ENCODE results near the gene OGFOD3. TPM values are rescaled to one million over a fixed set of nuclear protein-coding genes. Genes with fewer than 3 reads are reported as not detected.
A peak's percentile ranks its signal among the peaks of the same experiment; 100 is the strongest.

OGFOD3 gene, protein sequence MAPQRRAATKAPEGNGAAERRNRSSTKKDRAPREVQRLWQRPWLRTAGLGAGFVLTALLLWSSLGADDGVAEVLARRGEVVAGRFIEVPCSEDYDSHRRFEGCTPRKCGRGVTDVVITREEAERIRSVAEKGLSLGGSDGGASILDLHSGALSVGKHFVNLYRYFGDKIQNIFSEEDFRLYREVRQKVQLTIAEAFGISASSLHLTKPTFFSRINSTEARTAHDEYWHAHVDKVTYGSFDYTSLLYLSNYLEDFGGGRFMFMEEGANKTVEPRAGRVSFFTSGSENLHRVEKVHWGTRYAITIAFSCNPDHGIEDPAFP
- polyA plus RNA-seq (2013, experiment 1 of 2): 11.8 TPM
- polyA plus RNA-seq (2013, experiment 2 of 2): 11.8 TPM

GRCh38 chr17:82418001-82418986 lies at the start of gene OGFOD3, which contains the start of gene HEXD:
Gene OGFOD3 (minus strand): TSS chr17:82418586. CDS start chr17:82418485, 101 bp downstream.
Gene HEXD (plus strand): TSS chr17:82418347. CDS start chr17:82419800, 1,453 bp downstream.
- Histone ChIP-seq H3K56ac (ENCODE audit: low read length) (peak within 1 kb of the TSS; percentile 99), H3K27me3 (ENCODE audit: insufficient read depth, low read length, poor library complexity) (no peaks in the 10 kb centered on the region), H2BK15ac (replicated peaks; ENCODE audit: low read depth) (no peak within 1 kb of the TSS), H3K27ac (ENCODE audit: low read depth, low read length) (peak within 1 kb of the TSS; percentile 60), H3K79me2 (ENCODE audit: control insufficient read depth, insufficient read depth, low read length) (no peaks in the 10 kb centered on the region), H3K23ac (ENCODE audit: low read length) (no peak within 1 kb of the TSS), H2BK5ac (ENCODE audit: low read length) (peak within 1 kb of the TSS; percentile 95), H2BK120ac (ENCODE audit: low read depth, low read length) (no peak within 1 kb of the TSS), H3K36me3 (ENCODE audit: control insufficient read depth, insufficient read depth, low read length) (no peaks in the 10 kb centered on the region), H3K9ac (ENCODE audit: low read length) (peak within 1 kb of the TSS; percentile 98), H3K4me2 (ENCODE audit: low read length) (peak within 1 kb of the TSS; percentile 73), H3K4me3 (ENCODE audit: low read length) (peak within 1 kb of the TSS; percentile 91), H3K4me1 (ENCODE audit: control insufficient read depth, low read depth, low read length) (no peaks in the 10 kb centered on the region), H4K8ac (ENCODE audit: low read depth, low read length) (no peak within 1 kb of the TSS), H3K79me1 (ENCODE audit: low read length) (no peaks in the 10 kb centered on the region), H2AK5ac (ENCODE audit: low read length) (no peak within 1 kb of the TSS), H3K18ac (ENCODE audit: low read length) (peak within 1 kb of the TSS; percentile 91), H4K5ac (ENCODE audit: low read length) (no peak within 1 kb of the TSS), H3K4ac (ENCODE audit: low read depth, low read length) (no peak within 1 kb of the TSS)
- DNase-seq: peak; percentile 88
- WGBS (ENCODE audit: extremely low coverage, insufficient coverage, low lambda C conversion rate): no CpG with 5 or more reads among the region's 108 CpGs

DNA sequence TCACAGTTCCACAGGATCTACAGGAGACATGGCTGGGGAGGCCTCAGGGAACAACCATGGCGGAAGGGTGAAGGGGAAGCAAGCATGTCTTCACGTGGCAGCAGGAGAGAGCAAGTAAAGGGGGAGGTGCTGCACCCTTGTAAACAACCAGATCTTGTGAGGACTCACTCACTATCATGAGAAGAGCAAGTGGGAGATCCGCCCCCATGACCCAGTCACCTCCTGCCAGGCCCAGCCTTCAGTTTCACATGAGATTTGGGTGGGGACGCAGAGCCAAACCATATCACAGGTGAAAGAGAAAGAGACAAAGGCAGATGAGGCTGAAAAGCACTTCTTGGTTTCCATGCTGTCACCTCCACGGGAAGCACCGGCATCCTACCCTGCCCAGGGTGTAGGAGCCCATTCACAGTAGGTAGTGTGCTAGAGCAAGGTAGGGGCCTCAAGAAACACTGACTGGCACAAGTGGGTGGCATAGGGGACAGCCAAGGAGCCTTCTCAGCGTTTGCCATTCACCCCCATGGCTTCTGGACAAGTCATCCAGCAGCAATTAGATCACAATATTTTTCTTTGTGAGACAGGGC lies 46.7 kb upstream of the OGFOD3 start:
- no peak overlapping the region for H2BK120ac ChIP-seq (ENCODE audit: low read depth, low read length)
- no peak overlapping the region for H3K4me2 ChIP-seq (ENCODE audit: low read length)
- no peaks in the 10 kb centered on the region for H3K79me2 ChIP-seq (ENCODE audit: control insufficient read depth, insufficient read depth, low read length)
- no peak overlapping the region for H2AK5ac ChIP-seq (ENCODE audit: low read length)
- no peak overlapping the region for H3K56ac ChIP-seq (ENCODE audit: low read length)
- no peak overlapping the region for H3K23ac ChIP-seq (ENCODE audit: low read length)
- H3K4ac ChIP-seq (ENCODE audit: low read depth, low read length): no peak overlapping the region
- H4K8ac ChIP-seq (ENCODE audit: low read depth, low read length): no peak overlapping the region
- no peak overlapping the region for H3K27ac ChIP-seq (ENCODE audit: low read depth, low read length)
- no CpG with 5 or more reads among the region's 7 CpGs for WGBS (ENCODE audit: extremely low coverage, insufficient coverage, low lambda C conversion rate)
- H3K79me1 ChIP-seq (ENCODE audit: low read length): no peaks in the 10 kb centered on the region
- H4K5ac ChIP-seq (ENCODE audit: low read length): no peak overlapping the region
- no peak overlapping the region for H3K18ac ChIP-seq (ENCODE audit: low read length)
- no peak overlapping the region for H2BK5ac ChIP-seq (ENCODE audit: low read length)
- H3K4me1 ChIP-seq (ENCODE audit: control insufficient read depth, low read depth, low read length): no peaks in the 10 kb centered on the region
- DNase-seq: no peak
- H3K9ac ChIP-seq (ENCODE audit: low read length): no peak overlapping the region
- no peak overlapping the region for H2BK15ac ChIP-seq (replicated peaks; ENCODE audit: low read depth)
- H3K36me3 ChIP-seq (ENCODE audit: control insufficient read depth, insufficient read depth, low read length): peaks cover 2% of the 10 kb centered on the region
- no peak overlapping the region for H3K4me3 ChIP-seq (ENCODE audit: low read length)
- no peaks in the 10 kb centered on the region for H3K27me3 ChIP-seq (ENCODE audit: insufficient read depth, low read length, poor library complexity)

DNA sequence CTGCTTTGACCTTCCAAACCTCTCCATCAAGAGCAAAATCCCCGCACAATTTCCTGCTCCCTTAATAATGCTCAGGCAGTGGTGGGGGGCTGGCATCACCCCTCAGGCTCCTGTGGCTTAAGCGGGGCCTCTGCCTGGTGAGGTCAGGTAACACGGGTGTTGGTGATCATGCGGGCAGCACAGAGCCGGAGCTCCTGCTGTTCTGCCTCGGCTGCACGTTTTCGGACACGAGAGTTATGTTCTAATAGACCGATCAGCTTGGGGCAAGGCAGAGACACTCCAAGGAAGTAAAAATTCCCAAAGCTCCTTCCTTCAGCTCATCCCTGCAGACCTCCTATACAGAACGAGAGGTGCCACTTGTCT lies 46.2 kb upstream of the OGFOD3 start:
- Histone ChIP-seq H3K27ac (ENCODE audit: low read depth, low read length) (no peak overlapping the region), H3K4ac (ENCODE audit: low read depth, low read length) (no peak overlapping the region), H3K79me1 (ENCODE audit: low read length) (no peaks in the 10 kb centered on the region), H3K27me3 (ENCODE audit: insufficient read depth, low read length, poor library complexity) (no peaks in the 10 kb centered on the region), H3K23ac (ENCODE audit: low read length) (no peak overlapping the region), H2BK15ac (replicated peaks; ENCODE audit: low read depth) (no peak overlapping the region), H3K56ac (ENCODE audit: low read length) (no peak overlapping the region), H3K4me3 (ENCODE audit: low read length) (no peak overlapping the region), H2BK5ac (ENCODE audit: low read length) (no peak overlapping the region), H3K18ac (ENCODE audit: low read length) (no peak overlapping the region), H4K5ac (ENCODE audit: low read length) (no peak overlapping the region), H3K79me2 (ENCODE audit: control insufficient read depth, insufficient read depth, low read length) (no peaks in the 10 kb centered on the region), H4K8ac (ENCODE audit: low read depth, low read length) (no peak overlapping the region), H3K36me3 (ENCODE audit: control insufficient read depth, insufficient read depth, low read length) (peaks cover 2% of the 10 kb centered on the region), H3K9ac (ENCODE audit: low read length) (no peak overlapping the region), H2AK5ac (ENCODE audit: low read length) (no peak overlapping the region), H3K4me1 (ENCODE audit: control insufficient read depth, low read depth, low read length) (no peaks in the 10 kb centered on the region), H2BK120ac (ENCODE audit: low read depth, low read length) (no peak overlapping the region), H3K4me2 (ENCODE audit: low read length) (no peak overlapping the region)
- DNase-seq: no peak
- WGBS (ENCODE audit: extremely low coverage, insufficient coverage, low lambda C conversion rate): no CpG with 5 or more reads among the region's 11 CpGs

- peaks cover 2% of the 10 kb centered on the region for H3K36me3 ChIP-seq (ENCODE audit: control insufficient read depth, insufficient read depth, low read length)
- no peak overlapping the region for H3K4ac ChIP-seq (ENCODE audit: low read depth, low read length)
- H4K8ac ChIP-seq (ENCODE audit: low read depth, low read length): no peak overlapping the region
- H3K27ac ChIP-seq (ENCODE audit: low read depth, low read length): no peak overlapping the region
- no peak overlapping the region for H3K56ac ChIP-seq (ENCODE audit: low read length)
- H2BK120ac ChIP-seq (ENCODE audit: low read depth, low read length): no peak overlapping the region
- no peak overlapping the region for H3K4me2 ChIP-seq (ENCODE audit: low read length)
- no peak overlapping the region for H2BK5ac ChIP-seq (ENCODE audit: low read length)
- H2BK15ac ChIP-seq (replicated peaks; ENCODE audit: low read depth): no peak overlapping the region
- DNase-seq: no peak
- H3K9ac ChIP-seq (ENCODE audit: low read length): no peak overlapping the region
- no peaks in the 10 kb centered on the region for H3K79me2 ChIP-seq (ENCODE audit: control insufficient read depth, insufficient read depth, low read length)
- H3K18ac ChIP-seq (ENCODE audit: low read length): no peak overlapping the region
- H3K79me1 ChIP-seq (ENCODE audit: low read length): peaks cover 3% of the 10 kb centered on the region
- WGBS (ENCODE audit: extremely low coverage, insufficient coverage, low lambda C conversion rate): no CpG with 5 or more reads among the region's 7 CpGs
- no peak overlapping the region for H3K23ac ChIP-seq (ENCODE audit: low read length)
- H2AK5ac ChIP-seq (ENCODE audit: low read length): no peak overlapping the region
- no peak overlapping the region for H4K5ac ChIP-seq (ENCODE audit: low read length)
- no peak overlapping the region for H3K4me3 ChIP-seq (ENCODE audit: low read length)
- H3K4me1 ChIP-seq (ENCODE audit: control insufficient read depth, low read depth, low read length): no peaks in the 10 kb centered on the region
- no peaks in the 10 kb centered on the region for H3K27me3 ChIP-seq (ENCODE audit: insufficient read depth, low read length, poor library complexity)
Measured at GRCh38 chr17:82463925-82464566, 45.7 kb upstream of the OGFOD3 start.

DNA sequence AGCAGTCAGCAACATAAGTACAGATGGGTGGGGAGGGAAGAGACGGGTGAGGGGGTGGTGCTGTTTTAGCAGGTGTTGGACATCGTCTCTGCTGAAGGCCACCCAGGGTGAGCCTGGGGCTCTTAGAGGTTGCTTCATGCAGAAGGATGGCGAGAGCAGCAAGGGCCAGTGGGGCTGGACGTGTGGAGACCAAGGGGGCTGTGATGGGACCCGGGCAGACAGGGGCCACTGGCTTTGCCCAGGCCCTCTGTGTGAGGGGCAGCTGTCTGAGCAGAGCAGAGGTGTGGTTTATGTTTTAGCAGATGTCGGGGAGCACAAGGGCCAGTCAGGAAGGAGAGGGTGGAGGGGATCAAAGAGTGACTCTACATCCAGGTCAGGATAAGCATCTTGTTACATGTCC lies 45.0 kb upstream of the OGFOD3 start:
- no peak overlapping the region for H3K4ac ChIP-seq (ENCODE audit: low read depth, low read length)
- H2BK120ac ChIP-seq (ENCODE audit: low read depth, low read length): no peak overlapping the region
- no peak overlapping the region for H4K8ac ChIP-seq (ENCODE audit: low read depth, low read length)
- H2BK15ac ChIP-seq (replicated peaks; ENCODE audit: low read depth): no peak overlapping the region
- H3K56ac ChIP-seq (ENCODE audit: low read length): no peak overlapping the region
- DNase-seq: no peak
- no peak overlapping the region for H2AK5ac ChIP-seq (ENCODE audit: low read length)
- no peak overlapping the region for H3K4me2 ChIP-seq (ENCODE audit: low read length)
- WGBS (ENCODE audit: extremely low coverage, insufficient coverage, low lambda C conversion rate): no CpG with 5 or more reads among the region's 6 CpGs
- H3K27me3 ChIP-seq (ENCODE audit: insufficient read depth, low read length, poor library complexity): no peaks in the 10 kb centered on the region
- H4K5ac ChIP-seq (ENCODE audit: low read length): no peak overlapping the region
- no peak overlapping the region for H3K9ac ChIP-seq (ENCODE audit: low read length)
- no peak overlapping the region for H3K27ac ChIP-seq (ENCODE audit: low read depth, low read length)
- no peaks in the 10 kb centered on the region for H3K4me1 ChIP-seq (ENCODE audit: control insufficient read depth, low read depth, low read length)
- H3K18ac ChIP-seq (ENCODE audit: low read length): no peak overlapping the region
- H3K23ac ChIP-seq (ENCODE audit: low read length): no peak overlapping the region
- H3K36me3 ChIP-seq (ENCODE audit: control insufficient read depth, insufficient read depth, low read length): peaks cover 2% of the 10 kb centered on the region
- H2BK5ac ChIP-seq (ENCODE audit: low read length): no peak overlapping the region
- no peaks in the 10 kb centered on the region for H3K79me2 ChIP-seq (ENCODE audit: control insufficient read depth, insufficient read depth, low read length)
- H3K4me3 ChIP-seq (ENCODE audit: low read length): no peak overlapping the region
- peaks cover 3% of the 10 kb centered on the region for H3K79me1 ChIP-seq (ENCODE audit: low read length)
